ENCODE data around the gene C17orf113.

DNA sequence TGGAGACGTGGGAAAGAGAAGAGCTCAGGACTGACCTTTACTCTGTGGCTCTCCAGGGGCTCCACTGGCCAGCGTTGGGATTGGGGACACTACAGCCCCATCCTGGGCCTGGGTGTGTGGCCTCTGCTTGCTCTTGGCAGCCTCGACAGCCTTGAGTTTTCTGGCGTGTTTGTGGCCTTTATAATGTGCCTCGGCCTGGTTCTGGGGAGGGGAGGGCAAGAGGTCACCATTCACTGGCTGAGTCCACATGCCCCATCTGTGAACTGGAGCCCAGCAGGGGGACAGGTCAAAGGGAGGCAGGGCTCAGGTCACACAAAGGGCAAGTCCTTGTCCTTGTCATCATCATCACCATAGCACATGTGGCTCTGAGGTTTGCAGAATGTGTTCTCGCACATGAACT is 18.8 kb downstream of the C17orf113 start:
- TF ChIP-seq POLR2A (IDR thresholded peaks at IDR 0.05; ENCODE audit: low read depth, low read length): no peak
- TF ChIP-seq, protein P1, sequence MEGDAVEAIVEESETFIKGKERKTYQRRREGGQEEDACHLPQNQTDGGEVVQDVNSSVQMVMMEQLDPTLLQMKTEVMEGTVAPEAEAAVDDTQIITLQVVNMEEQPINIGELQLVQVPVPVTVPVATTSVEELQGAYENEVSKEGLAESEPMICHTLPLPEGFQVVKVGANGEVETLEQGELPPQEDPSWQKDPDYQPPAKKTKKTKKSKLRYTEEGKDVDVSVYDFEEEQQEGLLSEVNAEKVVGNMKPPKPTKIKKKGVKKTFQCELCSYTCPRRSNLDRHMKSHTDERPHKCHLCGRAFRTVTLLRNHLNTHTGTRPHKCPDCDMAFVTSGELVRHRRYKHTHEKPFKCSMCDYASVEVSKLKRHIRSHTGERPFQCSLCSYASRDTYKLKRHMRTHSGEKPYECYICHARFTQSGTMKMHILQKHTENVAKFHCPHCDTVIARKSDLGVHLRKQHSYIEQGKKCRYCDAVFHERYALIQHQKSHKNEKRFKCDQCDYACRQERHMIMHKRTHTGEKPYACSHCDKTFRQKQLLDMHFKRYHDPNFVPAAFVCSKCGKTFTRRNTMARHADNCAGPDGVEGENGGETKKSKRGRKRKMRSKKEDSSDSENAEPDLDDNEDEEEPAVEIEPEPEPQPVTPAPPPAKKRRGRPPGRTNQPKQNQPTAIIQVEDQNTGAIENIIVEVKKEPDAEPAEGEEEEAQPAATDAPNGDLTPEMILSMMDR (conservative IDR thresholded peaks at IDR 0.05; ENCODE audit: low read depth, low read length): no peak
- no peak for TF ChIP-seq RFX5 (IDR thresholded peaks at IDR 0.05; ENCODE audit: low read depth, low read length)
- no peak for TF ChIP-seq BHLHE40 (IDR thresholded peaks at IDR 0.05; ENCODE audit: low read depth, low read length)
- no peak for TF ChIP-seq CEBPB (IDR thresholded peaks at IDR 0.05; ENCODE audit: low read depth, low read length)
- TF ChIP-seq MXI1 (IDR thresholded peaks at IDR 0.05; ENCODE audit: borderline replicate concordance, low read depth, low read length): no peak

All from IMR-90 (cell line).